A673 (cell line): ENCODE measurements around the gene STX8. TPM values are rescaled to one million over a fixed set of nuclear protein-coding genes. Genes with fewer than 3 reads are reported as not detected.

Source experiments
- BruUV-seq: library from RNA; stranded (reverse); fragments of 400-500 nt; replicated peaks from 2 replicates; lab custom pipeline; 2021; lab: Mats Ljungman, UMichigan
- CTCF ChIA-PET: fragments of 300-600 bp; sonication (Branson Sonifier 250); formaldehyde crosslinking; loops from one replicate; lab custom pipeline; 2022; ENCODE audit warnings: antibody characterized with exemption; lab: Charles Lee
- POLR2A ChIA-PET: fragments of 300-600 bp; sonication (Branson Sonifier 250); formaldehyde crosslinking; loops from one replicate; lab custom pipeline; 2022; ENCODE audit warnings: antibody characterized with exemption; ENCODE audit not compliant: low non-redundant PET; lab: Charles Lee
- DNase-seq: peaks from one replicate; pipeline ENCODE4 v3.0.0-alpha.2; 2015; ENCODE audit warnings: low spot score
- H3K27ac ChIP-seq: fragments of 200-600 bp; sonication (generic); 2 replicates; pipeline ENCODE4 v1.5.1; 2016; ENCODE audit warnings: mixed run types, low read depth, mild to moderate bottlenecking, mixed read lengths, antibody characterized with exemption, low read length; ENCODE audit not compliant: poor library complexity, severe bottlenecking
- H3K27me3 ChIP-seq: fragments of 200-600 bp; sonication (generic); replicated peaks from 2 replicates; pipeline ENCODE4 v1.6.1; 2017; ENCODE audit warnings: mixed run types, low read depth, mild to moderate bottlenecking, mixed read lengths, antibody characterized with exemption, low read length; ENCODE audit not compliant: insufficient read depth, poor library complexity
- H3K36me3 ChIP-seq: fragments of 200-600 bp; sonication (generic); 2 replicates; pipeline ENCODE4 v1.6.1; 2016; ENCODE audit warnings: mixed run types, mild to moderate bottlenecking, mixed read lengths, antibody characterized with exemption, low read length; ENCODE audit not compliant: insufficient read depth, poor library complexity, severe bottlenecking
- H3K4me1 ChIP-seq: fragments of 200-600 bp; sonication (generic); 2 replicates; pipeline ENCODE4 v1.6.1; 2017; ENCODE audit warnings: mixed run types, mild to moderate bottlenecking, mixed read lengths, antibody characterized with exemption, low read length; ENCODE audit not compliant: insufficient read depth, poor library complexity, severe bottlenecking
- H3K4me3 ChIP-seq: fragments of 200-600 bp; sonication (generic); 2 replicates; pipeline ENCODE4 v1.5.1; 2016; ENCODE audit warnings: low read depth, mixed run types, mild to moderate bottlenecking, mixed read lengths, low read length; ENCODE audit not compliant: poor library complexity, severe bottlenecking
- H3K9me3 ChIP-seq: fragments of 200-600 bp; sonication (generic); 2 replicates; pipeline ENCODE4 v1.6.1; 2016; ENCODE audit warnings: mixed run types, low read depth, mild to moderate bottlenecking, mixed read lengths, antibody characterized with exemption, low read length; ENCODE audit not compliant: poor library complexity, severe bottlenecking
- CTCF ChIP-seq: fragments of 300-800, 200-600 bp; sonication (generic); conservative IDR thresholded peaks from 2 replicates; pipeline ENCODE4 v1.5.1; 2017; ENCODE audit warnings: low read depth, mild to moderate bottlenecking, antibody characterized with exemption, low read length, moderate library complexity, mixed read lengths
- EZH2 ChIP-seq: fragments of 200-600 bp; sonication (generic); IDR thresholded peaks from 2 replicates; pipeline ENCODE4 v1.6.1; 2017; ENCODE audit warnings: borderline replicate concordance, low read depth, mild to moderate bottlenecking, mixed read lengths, antibody characterized with exemption, low read length; ENCODE audit not compliant: poor library complexity, severe bottlenecking
- intact Hi-C: fragments of 100-400 bp; cut with micrococcal nuclease; formaldehyde crosslinking; loops from one replicate; pipeline ENCODE4 v1.10.0; 2022; ENCODE audit not compliant: unreplicated experiment
- total RNA-seq: library from RNA; stranded (reverse); gene quantifications from 2 replicates; pipeline ENCODE4 v1.2.3, GENCODE V29; 2021

The STX8 gene
- total RNA-seq, 1 experiment from 2014 or later: 51.4 TPM

DNA sequence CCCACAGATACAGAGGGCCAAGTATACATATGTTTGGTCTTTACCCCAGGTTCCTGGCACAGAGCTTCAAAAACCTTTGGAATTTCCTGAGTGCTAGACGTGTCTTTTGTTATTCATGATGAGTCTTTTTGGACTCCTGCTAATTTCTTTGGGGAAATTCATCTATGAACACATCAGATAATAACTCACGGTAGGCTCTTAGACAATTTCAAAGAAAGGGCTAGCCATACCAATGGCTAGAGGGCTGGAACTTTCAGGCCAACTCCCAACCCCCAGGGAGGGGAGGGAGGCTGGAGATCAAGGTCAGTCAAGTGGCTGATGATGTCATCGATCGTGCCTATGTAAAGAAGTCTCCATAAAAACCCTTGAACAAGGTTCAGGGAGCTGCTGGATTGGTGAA, 101.9 kb downstream of the STX8 start:
- Histone ChIP-seq H3K36me3 (no peaks in the 10 kb centered on the region), H3K27me3 (no peaks in the 10 kb centered on the region), H3K4me1 (peaks cover 35% of the 10 kb centered on the region), H3K9me3 (no peaks in the 10 kb centered on the region), H3K27ac (peak overlapping the region; percentile 12), H3K4me3 (no peak overlapping the region)
- CTCF ChIA-PET: no interaction called here
- POLR2A ChIA-PET: no interaction called here
- no peak for TF ChIP-seq CTCF
- no peak for TF ChIP-seq EZH2
- DNase-seq: peak; percentile 79
- intact Hi-C loops: no loop called here
- no TSS peak for BruUV-seq

GRCh38 chr17:9472541-9472940, 103.1 kb downstream of the STX8 start:
- ChIA-PET POLR2A (no interaction called here), CTCF (no interaction called here)
- Histone ChIP-seq H3K9me3 (no peaks in the 10 kb centered on the region), H3K27me3 (no peaks in the 10 kb centered on the region), H3K4me1 (peaks cover 35% of the 10 kb centered on the region), H3K36me3 (no peaks in the 10 kb centered on the region), H3K4me3 (no peak overlapping the region), H3K27ac (no peak overlapping the region)
- TF ChIP-seq EZH2 (no peak), CTCF (no peak)
- BruUV-seq: no TSS peak
- intact Hi-C loops: no loop called here
- DNase-seq: no peak

- H3K27ac ChIP-seq: no peak overlapping the region
- DNase-seq: no peak
- BruUV-seq: no TSS peak
- ChIA-PET POLR2A (no interaction called here), CTCF (no interaction called here)
- intact Hi-C loops: no loop called here
- TF ChIP-seq CTCF: no peak
- no peak for TF ChIP-seq EZH2
- H3K9me3 ChIP-seq: no peaks in the 10 kb centered on the region
- no peak overlapping the region for H3K4me3 ChIP-seq
- H3K27me3 ChIP-seq: no peaks in the 10 kb centered on the region
- H3K4me1 ChIP-seq: peaks cover 35% of the 10 kb centered on the region
- no peaks in the 10 kb centered on the region for H3K36me3 ChIP-seq
Measured at GRCh38 chr17:9472094-9472493, 103.5 kb downstream of the STX8 start.
